ENCODE results near the gene KCNH1. TPM values are rescaled to one million over a fixed set of nuclear protein-coding genes. Genes with fewer than 3 reads are reported as not detected.

The KCNH1 gene
- total RNA-seq, 1 experiment from 2014 or later = 3.0 TPM

DNA sequence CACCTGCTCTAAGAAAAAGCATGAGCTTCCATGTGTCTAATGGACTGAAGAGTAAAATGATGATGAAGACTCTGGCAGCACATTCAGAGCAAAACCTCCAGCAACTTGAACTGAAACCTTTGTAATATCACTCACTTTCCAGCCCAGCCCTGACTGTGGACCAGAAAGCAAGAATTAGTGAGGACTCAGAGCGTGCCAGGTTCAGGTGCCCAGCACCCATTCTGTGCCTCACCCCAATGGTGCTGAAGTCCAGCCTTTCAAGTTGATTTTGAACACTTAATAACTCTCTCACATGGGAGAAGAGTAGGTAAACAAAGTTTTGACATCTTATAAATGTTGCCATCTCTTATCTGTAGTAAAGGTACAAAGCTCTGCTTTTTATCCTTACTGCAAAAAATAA is 350.0 kb downstream of the KCNH1 start:
- H3K27ac ChIP-seq = no peak overlapping the region
- H3K36me3 ChIP-seq = no peaks in the 10 kb centered on the region
- H3K4me3 ChIP-seq = no peak overlapping the region
- DNase-seq = no peak
- H3K27me3 ChIP-seq = no peaks in the 10 kb centered on the region; the same call in 1 of the 2 replicates
- H3K4me1 ChIP-seq = no peaks in the 10 kb centered on the region
- no peaks in the 10 kb centered on the region for H3K9me3 ChIP-seq (replicated peaks)

DNA sequence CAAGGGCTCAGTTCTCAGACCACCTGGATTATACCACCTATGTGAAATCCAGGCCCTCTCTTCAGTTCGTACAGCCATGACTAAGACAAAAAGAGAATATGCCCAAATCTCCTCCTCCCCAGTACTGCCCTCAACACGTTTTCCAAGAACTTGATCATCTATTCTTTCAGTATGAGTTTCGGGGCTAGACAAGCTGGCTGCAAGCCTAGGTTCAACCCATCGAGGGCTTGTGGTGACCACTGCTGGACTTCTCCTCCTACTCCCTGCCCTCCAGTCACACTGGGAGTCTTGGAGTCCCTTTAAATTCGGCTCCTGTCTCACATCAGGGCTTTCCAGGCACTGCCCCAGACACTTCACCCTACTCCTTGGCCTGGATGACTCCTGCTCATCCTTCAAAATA is 352.3 kb downstream of the KCNH1 start:
- Histone ChIP-seq H3K27me3 (no peaks in the 10 kb centered on the region; the same call in 1 of the 2 replicates), H3K4me1 (no peaks in the 10 kb centered on the region), H3K27ac (no peak overlapping the region), H3K4me3 (no peak overlapping the region), H3K36me3 (no peaks in the 10 kb centered on the region), H3K9me3 (replicated peaks) (no peaks in the 10 kb centered on the region)
- DNase-seq = no peak

DNA sequence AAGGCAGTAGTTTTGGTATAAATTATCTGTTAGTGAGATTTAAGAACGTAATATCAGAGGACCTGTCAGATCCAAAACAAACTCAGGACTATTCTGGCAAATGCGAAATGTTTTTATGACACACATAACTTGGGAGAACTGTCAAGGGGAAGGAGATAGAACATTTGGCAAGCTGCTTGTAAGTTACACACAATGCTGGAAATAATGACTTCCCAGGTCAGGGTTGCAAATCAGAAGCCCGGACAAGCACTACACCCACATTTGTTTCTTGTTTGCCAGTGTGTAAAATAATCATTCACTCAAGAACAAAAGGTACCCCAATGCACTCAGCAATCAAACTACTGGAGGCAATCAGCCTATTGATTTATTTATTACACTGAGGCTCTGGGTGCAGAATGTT is 354.7 kb downstream of the KCNH1 start:
- Histone ChIP-seq H3K4me1 (no peaks in the 10 kb centered on the region), H3K27ac (no peak overlapping the region), H3K9me3 (replicated peaks) (no peaks in the 10 kb centered on the region), H3K27me3 (no peaks in the 10 kb centered on the region), H3K4me3 (no peak overlapping the region), H3K36me3 (no peaks in the 10 kb centered on the region)
- DNase-seq = no peak

DNA sequence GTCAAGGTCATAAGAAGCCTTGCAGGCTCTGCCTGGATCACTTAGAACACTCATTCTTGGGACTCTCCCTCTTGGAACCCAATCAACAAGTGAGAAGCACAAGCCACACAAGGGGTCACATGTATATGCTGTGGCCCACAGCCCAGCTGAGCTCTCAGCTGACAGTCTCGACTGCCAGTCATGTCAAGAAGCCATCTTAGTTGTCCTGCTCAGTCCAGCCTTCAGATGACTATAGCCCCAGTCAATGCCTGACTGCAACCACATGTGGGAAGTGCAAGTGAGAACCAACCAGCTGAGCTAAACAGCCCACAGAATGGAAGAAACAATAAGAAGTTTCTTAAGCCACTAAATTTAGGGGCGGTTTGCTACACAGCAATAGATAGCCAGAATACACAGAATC is 356.0 kb downstream of the KCNH1 start:
- H3K4me1 ChIP-seq = no peaks in the 10 kb centered on the region
- no peak overlapping the region for H3K4me3 ChIP-seq
- no peak overlapping the region for H3K27ac ChIP-seq
- H3K9me3 ChIP-seq (replicated peaks) = no peaks in the 10 kb centered on the region
- H3K27me3 ChIP-seq = no peaks in the 10 kb centered on the region
- DNase-seq = no peak
- H3K36me3 ChIP-seq = no peaks in the 10 kb centered on the region

DNA sequence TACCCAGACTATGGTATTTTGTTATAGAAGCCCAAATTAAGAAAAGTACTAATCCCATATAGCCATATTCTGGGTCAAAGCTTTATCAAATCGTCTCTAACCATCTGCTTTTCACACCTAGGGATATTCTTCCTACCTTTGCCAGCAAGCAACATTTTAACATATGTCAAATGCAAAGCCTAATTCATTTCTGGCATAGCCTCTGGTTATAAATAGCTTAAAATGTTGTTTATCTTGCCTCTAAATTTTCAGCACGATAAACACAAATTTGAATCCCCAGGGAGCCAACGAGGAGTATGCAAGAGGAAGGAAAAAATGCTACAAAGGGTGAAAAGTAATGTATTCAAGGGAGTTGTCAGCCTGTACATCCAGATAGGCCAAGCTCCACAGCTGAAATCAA is 357.2 kb downstream of the KCNH1 start:
- Histone ChIP-seq H3K27me3 (no peaks in the 10 kb centered on the region), H3K36me3 (no peaks in the 10 kb centered on the region), H3K27ac (no peak overlapping the region), H3K9me3 (replicated peaks) (no peaks in the 10 kb centered on the region), H3K4me3 (no peak overlapping the region), H3K4me1 (no peaks in the 10 kb centered on the region)
- no peak for DNase-seq

DNA sequence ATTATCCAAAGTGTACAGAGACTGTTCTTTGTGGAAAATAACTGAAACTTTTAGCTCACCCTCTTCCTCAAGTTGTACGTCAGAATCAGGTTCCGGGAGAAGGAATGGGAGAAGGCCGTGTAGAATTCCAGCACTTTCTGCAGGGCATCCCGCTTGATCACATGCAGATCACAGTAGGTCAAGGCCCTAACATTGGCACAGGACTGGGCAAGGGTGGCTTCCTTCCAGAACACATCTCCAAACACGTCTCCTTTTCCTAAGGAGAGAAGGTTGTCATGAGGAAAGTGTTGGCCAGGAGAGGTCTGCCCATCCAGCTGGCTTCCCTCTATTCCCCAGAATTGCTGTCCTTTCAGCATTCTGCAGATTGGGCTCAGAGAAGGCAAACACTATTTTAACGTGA is 358.7 kb downstream of the KCNH1 start:
- no peaks in the 10 kb centered on the region for H3K4me1 ChIP-seq
- H3K9me3 ChIP-seq (replicated peaks) = no peaks in the 10 kb centered on the region
- H3K36me3 ChIP-seq = no peaks in the 10 kb centered on the region
- H3K27me3 ChIP-seq = no peaks in the 10 kb centered on the region
- H3K27ac ChIP-seq = no peak overlapping the region
- H3K4me3 ChIP-seq = no peak overlapping the region
- DNase-seq = no peak

DNA sequence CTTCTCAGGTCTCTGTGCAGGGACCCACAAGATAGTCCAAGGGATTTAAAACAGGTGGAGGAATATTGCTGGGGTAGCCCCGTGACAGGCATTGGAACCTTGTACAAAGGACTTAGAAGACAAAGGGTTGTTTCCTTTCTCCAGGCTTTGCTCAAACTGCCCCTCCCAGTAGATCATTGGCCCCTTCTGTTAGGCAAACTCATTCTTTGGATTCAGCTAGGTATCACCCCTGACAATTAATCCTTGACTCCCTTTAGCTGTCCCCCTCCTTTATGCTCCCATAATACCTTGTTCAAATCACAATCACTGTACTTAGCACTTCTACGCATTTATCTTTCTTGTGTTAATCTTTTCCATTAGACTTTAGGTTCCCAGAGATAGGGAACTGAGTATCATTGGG is 360.5 kb downstream of the KCNH1 start:
- Histone ChIP-seq H3K4me3 (no peak overlapping the region), H3K4me1 (no peaks in the 10 kb centered on the region)

DNA sequence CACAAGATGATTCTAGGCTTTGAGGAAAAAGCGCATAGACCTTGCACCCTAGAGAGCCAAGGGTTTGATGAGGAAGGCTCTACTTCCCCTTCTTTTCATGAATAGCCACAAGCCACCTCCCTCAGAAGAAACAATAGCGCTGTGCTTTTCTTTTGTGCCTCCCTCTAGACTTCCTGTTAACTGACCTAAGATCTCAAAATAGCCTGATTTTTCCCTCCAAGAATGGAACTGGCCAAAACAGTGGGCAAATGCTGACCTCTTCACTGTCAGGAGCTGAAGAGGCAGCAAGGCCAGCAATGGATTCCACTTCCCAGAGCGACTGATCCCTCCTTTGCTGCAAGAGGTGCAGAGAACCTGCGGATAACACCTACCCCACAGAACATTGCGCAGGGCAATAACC is 362.8 kb downstream of the KCNH1 start:
- H3K4me3 ChIP-seq = no peak overlapping the region

More for the DNA sequence above, 360.5 kb downstream of the KCNH1 start:
- no peaks in the 10 kb centered on the region for H3K27me3 ChIP-seq
- H3K27ac ChIP-seq = no peak overlapping the region
- H3K36me3 ChIP-seq = no peaks in the 10 kb centered on the region; the same call in 1 of the 2 replicates
- no peaks in the 10 kb centered on the region for H3K9me3 ChIP-seq (replicated peaks)
- no peak for DNase-seq

DNA sequence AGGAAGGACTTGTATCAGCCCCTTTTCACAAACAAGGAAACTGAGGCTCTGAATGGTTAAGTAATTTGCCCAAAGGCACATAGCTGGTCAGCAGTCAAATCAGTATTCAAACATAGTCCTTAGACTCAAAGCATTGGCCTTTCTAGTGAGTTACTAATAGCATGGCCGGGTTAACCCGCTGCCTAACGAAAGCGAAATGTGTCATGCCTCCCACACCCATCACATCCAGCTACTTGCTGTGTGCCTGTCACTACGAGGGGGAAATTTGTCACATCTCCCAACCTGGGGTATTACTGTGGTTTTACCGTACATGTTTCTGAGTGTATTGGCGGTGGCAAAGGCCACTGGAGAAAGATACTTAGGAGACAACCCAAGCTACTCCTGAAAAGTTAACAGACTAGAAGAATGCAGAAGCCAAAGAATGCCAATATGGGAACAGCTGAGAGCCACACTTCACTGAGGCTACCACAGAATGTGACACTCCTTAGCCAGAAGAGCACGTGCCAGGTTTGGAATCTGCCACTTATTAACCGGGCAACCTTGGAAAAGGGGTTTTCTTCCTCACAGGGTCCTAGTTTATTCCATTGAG is 363.5 kb downstream of the KCNH1 start:
- Histone ChIP-seq H3K9me3 (replicated peaks) (no peaks in the 10 kb centered on the region), H3K4me1 (no peaks in the 10 kb centered on the region), H3K27ac (no peak overlapping the region), H3K36me3 (no peaks in the 10 kb centered on the region; the same call in 1 of the 2 replicates), H3K27me3 (no peaks in the 10 kb centered on the region), H3K4me3 (no peak overlapping the region)
- DNase-seq = no peak

More for the DNA sequence above, 362.8 kb downstream of the KCNH1 start:
- no peaks in the 10 kb centered on the region for H3K4me1 ChIP-seq
- no peaks in the 10 kb centered on the region for H3K27me3 ChIP-seq
- no peaks in the 10 kb centered on the region; the same call in 1 of the 2 replicates for H3K36me3 ChIP-seq
- DNase-seq = no peak
- H3K27ac ChIP-seq = no peak overlapping the region
- H3K9me3 ChIP-seq (replicated peaks) = no peaks in the 10 kb centered on the region

DNA sequence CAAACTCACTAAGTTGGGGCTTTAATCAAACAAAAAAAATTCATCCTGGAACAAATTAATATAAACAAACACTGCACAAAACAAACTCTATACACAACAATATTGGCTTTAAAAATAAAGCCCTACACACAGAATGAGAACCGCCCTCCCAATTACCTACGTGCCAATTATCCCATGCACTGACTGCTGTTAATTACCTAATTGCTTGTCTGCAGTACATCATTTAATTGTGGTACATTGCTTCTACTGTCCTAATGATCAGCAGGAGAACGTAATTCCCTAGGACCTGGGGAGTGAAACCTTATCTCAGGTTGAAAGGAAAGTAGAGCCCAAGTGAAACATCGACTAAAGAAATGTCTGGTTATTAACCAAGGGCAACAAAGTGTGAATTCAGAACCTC is 364.5 kb downstream of the KCNH1 start:
- no peak for DNase-seq
- Histone ChIP-seq H3K4me3 (no peak overlapping the region), H3K27me3 (no peaks in the 10 kb centered on the region), H3K36me3 (no peaks in the 10 kb centered on the region; the same call in 1 of the 2 replicates), H3K9me3 (replicated peaks) (no peaks in the 10 kb centered on the region), H3K4me1 (no peaks in the 10 kb centered on the region), H3K27ac (no peak overlapping the region)

DNA sequence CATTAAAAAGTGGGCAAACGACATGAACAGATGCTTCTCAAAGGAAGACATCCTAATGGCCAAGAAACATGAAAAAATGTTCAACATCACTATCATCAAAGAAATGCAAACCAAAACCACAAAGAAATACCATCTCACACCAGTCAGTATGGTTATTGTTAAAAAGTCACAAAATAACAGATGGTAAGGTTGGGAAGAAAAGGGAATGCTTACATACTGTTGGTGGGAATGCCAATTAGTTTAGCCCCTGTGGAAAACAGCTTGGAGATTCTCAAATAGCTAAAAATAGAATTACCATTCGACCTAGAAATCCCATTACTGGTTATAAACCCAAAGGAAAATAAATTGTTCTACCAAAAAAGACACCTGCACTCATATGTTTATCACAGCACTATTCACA is 369.4 kb downstream of the KCNH1 start:
- Histone ChIP-seq H3K27me3 (no peaks in the 10 kb centered on the region), H3K36me3 (no peaks in the 10 kb centered on the region; the same call in 1 of the 2 replicates), H3K4me1 (peaks cover 5% of the 10 kb centered on the region), H3K27ac (peak overlapping the region; percentile 35), H3K4me3 (no peak overlapping the region), H3K9me3 (replicated peaks) (0 out of 2 replicates have a peak, but pooled peaks cover 5% of the 10 kb centered on the region)
- peak in 1 of 2 experiments; percentile 42 for DNase-seq

DNA sequence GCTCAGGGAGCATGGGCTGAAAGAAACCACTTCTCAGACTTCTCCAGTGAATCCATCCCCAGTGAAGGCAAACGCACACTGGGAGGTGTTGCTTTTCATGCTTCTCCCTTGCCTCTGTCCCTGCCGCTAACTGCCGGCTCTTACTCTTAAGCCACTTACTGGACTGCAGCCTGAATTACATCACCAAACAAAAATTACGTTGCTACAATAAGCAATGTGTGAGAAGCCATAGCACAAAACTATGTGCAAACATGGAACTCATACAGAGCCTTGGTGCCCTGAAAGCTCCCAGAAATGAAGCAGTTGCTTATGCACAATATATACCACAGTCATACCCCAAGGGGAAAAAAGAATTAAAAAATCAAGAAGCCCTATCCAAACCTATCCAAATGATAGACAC is 375.2 kb downstream of the KCNH1 start:
- DNase-seq = no peak
- Histone ChIP-seq H3K4me1 (no peaks in the 10 kb centered on the region), H3K9me3 (replicated peaks) (0 out of 2 replicates have a peak, but pooled peaks cover 5% of the 10 kb centered on the region), H3K36me3 (no peaks in the 10 kb centered on the region), H3K27me3 (no peaks in the 10 kb centered on the region), H3K4me3 (no peak overlapping the region), H3K27ac (no peak overlapping the region)

DNA sequence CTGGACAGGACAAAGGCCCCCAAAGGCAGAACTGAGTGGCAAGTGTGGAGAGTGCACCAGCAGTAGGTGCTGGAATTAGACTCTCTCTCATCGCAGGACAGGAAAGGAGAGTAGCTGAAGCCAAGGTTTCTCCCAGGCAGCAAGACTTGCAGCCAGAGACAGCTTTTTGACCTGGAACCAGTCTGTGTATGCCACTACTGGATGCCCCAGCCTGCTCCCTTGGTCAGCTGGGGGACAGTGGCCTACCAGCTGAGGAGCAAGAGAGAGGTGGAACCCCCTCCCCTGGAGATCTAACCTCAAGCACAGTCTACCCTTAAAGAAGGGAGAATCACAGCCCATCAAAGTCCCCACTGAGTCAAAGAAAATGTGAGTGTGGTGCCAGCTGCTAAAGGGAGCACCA is 375.7 kb downstream of the KCNH1 start:
- DNase-seq = no peak
- H3K27ac ChIP-seq = no peak overlapping the region
- H3K27me3 ChIP-seq = no peaks in the 10 kb centered on the region
- no peaks in the 10 kb centered on the region for H3K4me1 ChIP-seq
- no peaks in the 10 kb centered on the region for H3K36me3 ChIP-seq
- H3K9me3 ChIP-seq (replicated peaks) = 0 out of 2 replicates have a peak, but pooled peaks cover 5% of the 10 kb centered on the region
- H3K4me3 ChIP-seq = no peak overlapping the region

DNA sequence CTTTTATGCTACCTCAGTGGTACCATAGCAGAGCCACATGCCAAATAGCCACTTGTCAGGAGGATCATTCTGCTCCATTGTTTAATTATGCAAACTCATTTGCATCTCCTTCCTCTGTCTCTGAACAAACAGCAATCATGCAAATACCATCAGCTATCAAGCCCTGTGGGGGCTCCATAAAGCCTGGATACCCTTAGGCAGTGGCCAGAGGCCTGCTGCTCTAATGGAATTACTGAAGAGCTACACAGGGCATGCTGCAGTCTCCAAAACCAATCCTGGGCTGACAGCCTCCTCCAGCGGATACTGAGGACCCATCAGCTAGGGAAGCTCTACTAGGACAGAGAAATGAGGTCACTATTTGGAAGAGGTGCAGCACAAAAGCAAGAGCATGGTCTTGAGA is 376.3 kb downstream of the KCNH1 start:
- 0 out of 2 replicates have a peak, but pooled peaks cover 5% of the 10 kb centered on the region for H3K9me3 ChIP-seq (replicated peaks)
- no peaks in the 10 kb centered on the region for H3K4me1 ChIP-seq
- H3K27ac ChIP-seq = no peak overlapping the region
- no peak for DNase-seq
- no peaks in the 10 kb centered on the region for H3K36me3 ChIP-seq
- H3K4me3 ChIP-seq = no peak overlapping the region
- no peaks in the 10 kb centered on the region for H3K27me3 ChIP-seq

DNA sequence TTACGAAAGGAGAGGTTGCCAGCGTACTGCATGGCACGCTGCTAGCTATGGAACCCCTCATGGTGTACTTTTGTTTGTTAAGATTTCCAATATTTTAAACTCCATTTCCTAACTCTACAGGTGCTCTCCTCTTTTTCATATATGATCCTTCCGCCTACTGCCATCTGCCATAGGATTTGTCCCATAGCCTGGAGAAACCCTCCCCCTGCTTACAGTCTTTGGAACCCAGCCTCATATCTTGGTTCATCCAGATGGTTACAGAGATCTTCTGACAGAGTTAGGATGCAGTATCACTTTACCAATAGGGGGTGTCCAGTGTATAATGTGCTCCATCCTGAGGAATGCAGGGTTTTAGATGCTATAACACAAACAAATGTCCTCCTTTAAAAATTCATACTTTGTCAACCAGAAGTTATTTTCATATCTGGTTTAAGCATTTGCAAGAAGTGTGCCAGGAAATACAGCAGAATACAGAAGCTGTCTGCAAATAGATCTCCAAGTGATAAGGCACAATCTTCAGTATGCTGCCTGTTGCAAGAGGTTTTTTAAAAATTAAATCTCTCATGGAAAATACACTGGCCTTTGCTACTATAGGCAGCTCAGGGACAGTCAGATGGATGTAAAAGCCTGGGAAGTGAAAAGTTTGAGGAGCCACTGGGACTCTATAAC is 377.8 kb downstream of the KCNH1 start:
- H3K9me3 ChIP-seq (replicated peaks) = 0 out of 2 replicates have a peak, but pooled peaks cover 5% of the 10 kb centered on the region
- no peaks in the 10 kb centered on the region for H3K27me3 ChIP-seq
- H3K36me3 ChIP-seq = no peaks in the 10 kb centered on the region
- no peak for DNase-seq
- no peaks in the 10 kb centered on the region for H3K4me1 ChIP-seq
- no peak overlapping the region for H3K4me3 ChIP-seq
- no peak overlapping the region for H3K27ac ChIP-seq

All from SJCRH30 (cell line).